ENCODE data around the gene SLC2A13.
"Not testable (repeated sequence)": the region's sequence is repeated elsewhere in the genome, so short reads cannot be mapped to it uniquely, and the experiment has no call there.

Gene SLC2A13

GRCh38 chr12:39805651-39806050 lies 300.2 kb downstream of the SLC2A13 start:
- no peak for DNase-seq

- no peak for DNase-seq
Observed at GRCh38 chr12:39804898-39805297, 301.0 kb downstream of the SLC2A13 start.

- no peak for DNase-seq
Observed at GRCh38 chr12:39804479-39804878, 301.4 kb downstream of the SLC2A13 start.

GRCh38 chr12:39803151-39803550 lies 302.7 kb downstream of the SLC2A13 start:
- no peak for DNase-seq

GRCh38 chr12:39798977-39799376 lies 306.9 kb downstream of the SLC2A13 start:
- DNase-seq = no peak

- no peak for DNase-seq
Observed at GRCh38 chr12:39798429-39798828, 307.5 kb downstream of the SLC2A13 start.

- no peak for DNase-seq
Observed at GRCh38 chr12:39795481-39795880, 310.4 kb downstream of the SLC2A13 start.

- DNase-seq = no peak
Observed at GRCh38 chr12:39792938-39793337, 312.9 kb downstream of the SLC2A13 start.

GRCh38 chr12:39788239-39788638 lies 317.6 kb downstream of the SLC2A13 start:
- DNase-seq = no peak

- DNase-seq = not testable (repeated sequence)
Observed at GRCh38 chr12:39785814-39786213, 320.1 kb downstream of the SLC2A13 start.

- no peak for DNase-seq
Observed at GRCh38 chr12:39782026-39782545, 323.8 kb downstream of the SLC2A13 start.

- DNase-seq = no peak
Observed at GRCh38 chr12:39780913-39781446, 324.9 kb downstream of the SLC2A13 start.

- no peak for DNase-seq
Observed at GRCh38 chr12:39780411-39780912, 325.4 kb downstream of the SLC2A13 start.

- DNase-seq = no peak
Observed at GRCh38 chr12:39779768-39780340, 326.0 kb downstream of the SLC2A13 start.

GRCh38 chr12:39777465-39777864 lies 328.4 kb downstream of the SLC2A13 start:
- DNase-seq = no peak

GRCh38 chr12:39773266-39773665 lies 332.6 kb downstream of the SLC2A13 start:
- no peak for DNase-seq

GRCh38 chr12:39772821-39773259 lies 333.0 kb downstream of the SLC2A13 start:
- no peak for DNase-seq

- DNase-seq = no peak
Observed at GRCh38 chr12:39771456-39771855, 334.4 kb downstream of the SLC2A13 start.

- DNase-seq = no peak
Observed at GRCh38 chr12:39764944-39765560, 340.8 kb downstream of the SLC2A13 start.

- no peak for DNase-seq
Observed at GRCh38 chr12:39763890-39764169, 342.1 kb downstream of the SLC2A13 start.

- no peak for DNase-seq
Observed at GRCh38 chr12:39763071-39763889, 342.6 kb downstream of the SLC2A13 start.

- DNase-seq = no peak
Observed at GRCh38 chr12:39755478-39755877, 350.4 kb downstream of the SLC2A13 start.

Measured in right kidney (tissue), 1 donor.